Body of pancreas (tissue), 4 donors: ENCODE measurements around the gene EXOC3L2. TPM values are rescaled to one million over a fixed set of nuclear protein-coding genes. Genes with fewer than 3 reads are reported as not detected.

Source experiments
- ATAC-seq: fragments of 150-250 bp; one replicate; pipeline ENCODE4 v1.9.1; 2016
- DNase-seq, 4 donors: peaks; one replicate each; pipeline ENCODE4 v3.0.0-alpha.2; 2019
- H3K27ac ChIP-seq, 4 donors: fragments of 200-600 bp; sonication (generic); 1 replicate in 3 of 4; 2 replicates in 1 of 4; pipeline versions ENCODE4 v1.5.1 to v1.6.1; 2016 to 2019; ENCODE audit warnings: mild to moderate bottlenecking in 1 of 4, mixed read lengths in 1 of 4, moderate library complexity in 1 of 4
- H3K27me3 ChIP-seq, 2 donors: fragments of 200-600 bp; sonication (generic); one replicate each; pipeline ENCODE4 v1.6.0; 2016; ENCODE audit warnings: mild to moderate bottlenecking in 1 of 2
- H3K36me3 ChIP-seq, 2 donors: fragments of 200-600 bp; sonication (generic); replicated peaks in 1 of 2; 2 replicates each; pipeline ENCODE4 v1.5.1; 2016; ENCODE audit warnings: low read depth in 2 of 2; ENCODE audit not compliant: insufficient read depth in 1 of 2
- H3K4me1 ChIP-seq: fragments of 200-600 bp; sonication (generic); one replicate; pipeline ENCODE4 v1.6.0; 2016
- H3K4me3 ChIP-seq, 2 donors: fragments of 200-600 bp; sonication (generic); 1 replicate in 1 of 2; 2 replicates in 1 of 2; pipeline ENCODE4 v1.5.1; 2016 to 2019
- H3K9me3 ChIP-seq, 3 donors: fragments of 200-600 bp; sonication (generic); 1 replicate in 2 of 3; 2 replicates in 1 of 3; pipeline ENCODE4 v1.5.1; 2016
- CTCF ChIP-seq, 7 experiments: fragments of 450-650 bp in 4 of 7; fragments of 200-600 bp in 3 of 7; sonication (generic) in 3 of 7; IDR thresholded peaks; one replicate each; pipeline ENCODE4 v1.5.1; 2016 to 2019; ENCODE audit warnings: antibody characterized with exemption in 7 of 7
- POLR2A ChIP-seq, 3 donors: fragments of 450-650 bp; IDR thresholded peaks; one replicate each; pipeline ENCODE4 v1.6.1; 2016; ENCODE audit warnings: antibody characterized with exemption in 3 of 3, mild to moderate bottlenecking in 2 of 3
- WGBS, 2 donors: methylation state at CpG; one replicate each; pipeline ENCODE4 v1.1.5; 2017; 5-methylcytosine and 5-hydroxymethylcytosine counted together
- intact Hi-C: fragments of 100-400 bp; cut with DNase I; formaldehyde crosslinking; loops from one replicate; pipeline ENCODE4 v1.15.1; 2023
- total RNA-seq, 2 donors: library from RNA; depleted of rRNA; stranded (reverse); fragments of >200 nt; gene quantifications; one replicate each; pipeline ENCODE4 v1.1.0, GENCODE V29; 2016

The EXOC3L2 gene
- total RNA-seq, 2 donors from 2014 or later = 4.2 to 6.9 TPM

- H3K4me3 ChIP-seq = no peak overlapping the region
- intact Hi-C loops = no loop called here
- peak in 1 of 7 experiments; percentile 7 for TF ChIP-seq CTCF (IDR thresholded peaks at IDR 0.05)
- no peak for TF ChIP-seq POLR2A (IDR thresholded peaks at IDR 0.05)
Observed at GRCh38 chr19:45254044-45254531, 8.9 kb upstream of the EXOC3L2 start.

GRCh38 chr19:45253396-45254027 lies 8.3 kb upstream of the EXOC3L2 start:
- WGBS, 2 donors = 67 to 69% methylated on average over 7 to 12 of the region's 12 CpGs
- ATAC-seq (no peak), DNase-seq (no peak)
- Histone ChIP-seq H3K9me3 (no peaks in the 10 kb centered on the region), H3K4me3 (no peak overlapping the region), H3K4me1 (peaks cover 39% of the 10 kb centered on the region), H3K27ac (no peak overlapping the region), H3K27me3 (no peaks in the 10 kb centered on the region), H3K36me3 (no peaks in the 10 kb centered on the region)
- intact Hi-C loops = no loop called here
- TF ChIP-seq CTCF (IDR thresholded peaks at IDR 0.05) (no peak), POLR2A (IDR thresholded peaks at IDR 0.05) (no peak)

More at GRCh38 chr19:45254044-45254531, 8.9 kb upstream of the EXOC3L2 start:
- no peak for ATAC-seq
- WGBS, 2 donors = 64% methylated on average over 6 of the region's 11 CpGs; no CpG with 5 or more reads in 1 of the 2 donors
- H3K27me3 ChIP-seq = no peaks in the 10 kb centered on the region
- DNase-seq = peak in 1 of 4 donors; percentile 16
- no peak overlapping the region for H3K27ac ChIP-seq
- peaks cover 35% of the 10 kb centered on the region for H3K4me1 ChIP-seq
- H3K9me3 ChIP-seq = no peaks in the 10 kb centered on the region
- no peaks in the 10 kb centered on the region for H3K36me3 ChIP-seq

- no peaks in the 10 kb centered on the region for H3K27me3 ChIP-seq
- H3K27ac ChIP-seq = peak overlapping the region; percentile 32 to 73 (median 58)
- WGBS, 2 donors = 1 to 2% methylated on average over 24 to 34 of the region's 57 CpGs
- H3K9me3 ChIP-seq = no peaks in the 10 kb centered on the region
- H3K36me3 ChIP-seq = no peaks in the 10 kb centered on the region
- peak in 3 of 4 donors; percentile 14 to 34 (median 21) for DNase-seq
- ATAC-seq = peak; percentile 16
- H3K4me3 ChIP-seq = peak overlapping the region; percentile 78 to 93
- H3K4me1 ChIP-seq = peaks cover 45% of the 10 kb centered on the region
- no peak for TF ChIP-seq POLR2A (IDR thresholded peaks at IDR 0.05)
- TF ChIP-seq CTCF (IDR thresholded peaks at IDR 0.05) = no peak
- intact Hi-C loops = no loop called here
Observed at GRCh38 chr19:45251452-45252354, 6.5 kb upstream of the EXOC3L2 start.

- intact Hi-C loops = no loop called here
- H3K4me3 ChIP-seq = peak within 1 kb of the TSS; percentile 78 to 93
- H3K27ac ChIP-seq = peak within 1 kb of the TSS; percentile 32 to 73 (median 61)
- DNase-seq (peak; percentile 45 to 59 (median 54)), ATAC-seq (peak; percentile 77)
- H3K27me3 ChIP-seq = no peaks in the 10 kb centered on the region
- WGBS, 2 donors = 0 to 1% methylated on average over 23 to 31 of the region's 58 CpGs
- no peak for TF ChIP-seq CTCF (IDR thresholded peaks at IDR 0.05)
- peak in 2 of 3 donors; percentile 36 to 37 for TF ChIP-seq POLR2A (IDR thresholded peaks at IDR 0.05)
- H3K36me3 ChIP-seq = no peaks in the 10 kb centered on the region
- no peaks in the 10 kb centered on the region for H3K9me3 ChIP-seq
- peaks cover 45% of the 10 kb centered on the region for H3K4me1 ChIP-seq
Observed at GRCh38 chr19:45250832-45251451, 5.7 kb upstream of the EXOC3L2 start, which contains the start of gene MARK4. Gene MARK4 (plus strand): TSS chr19:45251271. CDS start chr19:45251589, 318 bp downstream.
